Left renal pelvis (tissue), 4 donors: ENCODE data around the gene MPL. TPM values are rescaled to one million over a fixed set of nuclear protein-coding genes. Genes with fewer than 3 reads are reported as not detected.

Experiments used
- DNase-seq, 4 donors: peaks; one replicate each; pipeline ENCODE4 v3.0.0-alpha.2; 2013; ENCODE audit warnings: low read depth in 4 of 4, low spot score in 3 of 4
- polyA plus RNA-seq, 4 donors: library from polyadenylated mRNA; unstranded; fragments of 120-200 nt; gene quantifications; one replicate each; pipeline ENCODE4 v1.2.1, GENCODE V29; 2013; ENCODE audit not compliant: insufficient read length in 4 of 4

Gene MPL
- under 1 TPM; 0.55 to 0.72 (median 0.62) TPM for polyA plus RNA-seq

- no peak for DNase-seq
Measured at GRCh38 chr1:43337588-43337987, at the start of gene MPL. Gene MPL (plus strand): TSS chr1:43337818. CDS start chr1:43337849, 31 bp downstream.

DNA sequence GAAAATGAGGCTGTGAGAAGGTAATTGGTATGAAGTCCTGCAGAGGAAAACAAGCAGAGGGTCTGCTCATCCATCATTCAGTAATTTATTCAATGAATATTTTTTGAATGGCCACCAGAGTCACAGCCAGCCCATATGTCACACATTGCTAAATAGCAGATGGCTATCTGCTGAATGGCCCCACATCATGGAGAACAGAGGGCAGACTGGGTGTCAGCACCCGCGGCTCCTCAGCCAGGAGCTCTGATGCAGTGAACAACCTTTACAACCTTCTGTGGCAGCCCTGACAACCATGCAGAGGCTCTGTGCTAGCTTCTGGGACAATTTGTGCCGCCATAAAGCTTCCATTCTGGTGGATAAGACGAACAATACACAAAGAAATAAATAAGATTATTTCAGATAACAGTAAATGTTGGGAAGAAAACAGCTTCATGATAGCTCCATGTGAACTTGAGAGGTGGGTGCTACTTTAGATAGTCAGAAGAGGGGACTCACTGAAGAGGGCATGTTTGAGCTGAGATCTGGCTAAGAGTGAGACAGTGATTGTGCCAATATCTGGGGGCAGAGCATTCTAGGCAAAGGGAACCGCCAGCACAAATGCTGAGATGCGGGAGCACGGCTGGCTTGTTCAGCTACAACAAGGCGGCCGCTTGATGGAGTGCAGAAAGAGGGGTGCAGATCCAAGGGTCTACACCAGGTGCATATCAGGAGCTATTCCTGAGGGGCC is 49.4 kb upstream of the MPL start:
- DNase-seq: no peak

DNA sequence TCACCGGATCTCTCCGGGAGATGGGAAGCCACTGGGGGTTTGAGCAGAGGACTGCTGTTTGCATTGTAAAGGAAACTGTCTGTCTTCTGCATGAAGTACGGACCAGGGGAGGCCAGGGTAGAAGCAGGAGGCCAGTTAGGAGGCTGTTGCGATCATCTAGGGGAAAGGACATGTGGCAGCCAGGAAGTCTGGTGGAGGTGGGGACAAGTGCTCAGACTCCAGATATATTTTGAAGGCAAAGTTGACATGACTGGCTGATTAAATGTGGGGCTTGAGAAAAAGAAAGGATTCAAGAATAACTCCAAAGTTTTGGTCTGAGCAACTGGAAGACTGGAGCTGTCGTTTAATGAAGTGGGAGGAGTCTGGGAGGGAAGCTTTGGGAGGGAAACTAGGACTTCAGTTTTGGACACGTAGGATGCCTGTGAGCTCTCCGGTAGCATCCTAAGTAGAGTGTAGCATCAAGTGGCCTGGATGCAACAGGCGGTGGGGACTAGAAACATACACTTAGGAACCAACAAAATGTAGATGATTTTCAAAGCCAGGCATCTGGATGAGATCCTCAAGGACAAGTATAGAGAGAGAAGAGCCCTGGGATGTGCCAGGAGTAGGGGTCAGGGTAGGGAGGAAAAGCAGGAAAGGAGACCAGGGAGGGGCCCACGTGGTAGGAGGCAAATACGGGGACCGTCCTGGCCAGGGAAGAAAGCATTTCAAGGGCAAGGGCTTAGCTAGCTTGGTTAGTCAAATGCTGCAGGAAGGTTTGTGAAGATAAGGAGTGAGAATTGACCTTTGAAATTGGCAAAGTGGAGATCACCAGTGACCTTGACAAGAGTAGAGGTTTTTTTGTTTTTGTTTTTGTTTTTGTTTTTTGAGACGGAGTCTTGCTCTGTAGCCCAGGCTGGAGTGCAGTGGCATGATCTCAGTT is 48.6 kb upstream of the MPL start:
- DNase-seq: no peak

GRCh38 chr1:43292216-43292615 is 45.4 kb upstream of the MPL start:
- no peak for DNase-seq

DNA sequence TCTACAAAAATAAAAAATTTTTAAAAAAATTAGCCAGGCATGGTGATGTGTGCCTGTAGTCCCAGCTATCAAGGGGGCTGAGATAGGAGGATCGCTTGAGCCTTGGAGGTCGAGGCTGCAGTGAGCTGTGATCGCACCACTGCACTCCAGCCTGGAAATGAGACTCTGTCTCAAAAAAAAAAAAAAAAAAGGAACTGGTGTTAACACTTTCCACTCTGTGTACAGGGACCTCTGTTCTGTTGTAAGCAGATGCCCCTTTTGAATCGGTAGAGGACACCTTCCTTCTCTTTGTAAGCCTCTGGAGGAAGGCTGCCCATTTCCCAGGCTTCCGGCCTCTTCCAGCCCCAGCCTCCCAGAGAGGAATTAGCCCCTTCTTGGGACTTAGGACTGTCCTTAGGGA is 44.9 kb upstream of the MPL start:
- DNase-seq: no peak

GRCh38 chr1:43293176-43293575 is 44.4 kb upstream of the MPL start:
- no peak for DNase-seq

DNA sequence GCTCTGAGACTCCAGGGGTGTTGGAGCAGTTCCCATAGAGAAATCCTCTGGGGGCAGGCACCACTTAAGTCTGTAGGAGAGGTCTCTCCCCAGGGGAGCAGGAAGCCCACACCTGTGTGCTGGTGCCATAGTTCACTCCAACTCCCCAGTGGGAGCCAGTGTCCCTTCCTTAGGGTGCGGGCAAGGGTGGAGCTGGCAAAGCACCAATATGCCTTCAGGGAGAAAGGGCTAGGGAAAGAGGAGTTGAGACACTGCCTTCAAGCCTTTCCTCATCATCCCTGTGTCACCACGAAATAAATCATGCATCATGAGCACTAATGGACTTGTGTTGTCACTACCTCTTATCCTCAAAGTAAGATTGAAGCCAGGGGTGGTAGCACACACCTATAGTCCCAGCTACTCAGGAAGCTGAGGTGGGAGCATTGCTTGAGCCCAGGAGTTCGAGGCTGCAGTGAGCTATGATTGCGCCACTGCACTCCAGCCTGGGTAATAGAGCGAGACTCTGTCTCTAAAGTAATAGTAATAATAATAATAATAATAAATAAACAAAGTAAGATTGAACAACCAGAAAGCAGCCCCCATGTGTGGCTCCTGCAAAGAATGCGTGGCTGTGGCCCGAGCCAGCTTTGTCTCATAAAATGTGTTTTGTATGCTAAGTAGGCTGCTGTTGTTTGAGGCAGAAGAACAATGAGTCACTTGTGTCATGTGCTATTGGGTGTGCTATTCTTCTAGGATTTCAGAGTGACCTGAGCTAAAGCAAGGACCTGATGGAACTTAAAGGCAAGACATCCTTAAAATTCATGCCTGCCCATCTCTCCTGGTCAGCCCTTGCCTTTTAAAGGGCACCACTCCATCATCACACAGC is 43.5 kb upstream of the MPL start:
- no peak for DNase-seq

DNA sequence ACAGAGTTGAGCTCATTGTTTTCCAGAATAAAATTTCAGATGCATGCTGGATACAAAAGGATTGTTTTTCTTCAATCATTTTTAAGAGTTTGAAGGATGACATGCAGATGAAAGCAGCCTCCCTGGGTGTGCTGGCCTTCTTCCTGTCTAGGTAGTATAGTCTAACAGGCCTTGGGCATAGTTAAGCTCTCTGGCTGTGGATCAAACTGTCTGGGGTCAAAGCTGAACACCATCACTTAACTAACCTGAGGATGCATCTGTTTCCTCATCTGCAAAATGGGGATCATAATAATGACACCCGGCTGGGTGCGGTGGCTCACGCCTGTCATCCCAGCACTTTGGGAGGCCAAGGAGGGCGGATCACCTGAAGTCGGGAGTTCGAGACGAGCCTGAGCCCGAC is 42.9 kb upstream of the MPL start:
- no peak for DNase-seq

- DNase-seq: no peak
Measured at GRCh38 chr1:43296207-43296606, 41.4 kb upstream of the MPL start.

DNA sequence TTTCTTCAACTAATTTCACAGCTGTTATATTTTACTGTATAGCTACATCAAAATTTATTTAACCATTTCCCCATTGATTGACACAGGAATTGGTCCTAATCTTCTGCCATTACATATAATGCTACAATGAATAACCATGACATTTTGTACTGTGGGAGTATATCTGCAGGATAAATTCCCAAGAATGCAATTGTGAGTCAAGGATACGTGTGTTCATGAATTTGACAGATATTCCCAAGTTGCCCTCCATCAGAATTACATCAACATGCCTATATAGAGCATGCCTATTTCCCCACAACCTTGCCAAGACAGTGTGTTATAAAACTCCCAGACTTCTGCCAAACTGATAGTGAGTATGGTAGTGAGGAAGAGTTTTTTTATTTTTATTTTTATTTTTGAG is 39.6 kb upstream of the MPL start:
- DNase-seq: no peak

DNA sequence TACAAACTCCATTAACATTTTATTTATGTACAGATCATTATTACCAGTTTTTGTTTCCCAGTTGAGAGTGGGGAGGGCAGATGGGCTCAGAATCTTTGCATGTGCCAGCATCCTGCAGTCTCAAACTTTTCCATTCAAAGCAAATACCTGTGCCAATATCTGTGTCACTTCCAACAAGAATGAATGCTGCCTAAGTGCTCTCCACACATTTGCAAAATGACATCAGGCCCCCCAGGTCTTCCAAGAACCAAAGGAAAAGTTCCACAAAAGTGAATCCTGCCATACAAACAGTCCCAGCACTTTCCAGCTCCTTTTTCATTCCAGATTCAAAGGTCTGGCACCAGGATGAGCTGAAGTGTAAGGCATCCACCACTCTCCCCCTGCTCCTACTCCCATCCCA is 38.5 kb upstream of the MPL start:
- DNase-seq: no peak

DNA sequence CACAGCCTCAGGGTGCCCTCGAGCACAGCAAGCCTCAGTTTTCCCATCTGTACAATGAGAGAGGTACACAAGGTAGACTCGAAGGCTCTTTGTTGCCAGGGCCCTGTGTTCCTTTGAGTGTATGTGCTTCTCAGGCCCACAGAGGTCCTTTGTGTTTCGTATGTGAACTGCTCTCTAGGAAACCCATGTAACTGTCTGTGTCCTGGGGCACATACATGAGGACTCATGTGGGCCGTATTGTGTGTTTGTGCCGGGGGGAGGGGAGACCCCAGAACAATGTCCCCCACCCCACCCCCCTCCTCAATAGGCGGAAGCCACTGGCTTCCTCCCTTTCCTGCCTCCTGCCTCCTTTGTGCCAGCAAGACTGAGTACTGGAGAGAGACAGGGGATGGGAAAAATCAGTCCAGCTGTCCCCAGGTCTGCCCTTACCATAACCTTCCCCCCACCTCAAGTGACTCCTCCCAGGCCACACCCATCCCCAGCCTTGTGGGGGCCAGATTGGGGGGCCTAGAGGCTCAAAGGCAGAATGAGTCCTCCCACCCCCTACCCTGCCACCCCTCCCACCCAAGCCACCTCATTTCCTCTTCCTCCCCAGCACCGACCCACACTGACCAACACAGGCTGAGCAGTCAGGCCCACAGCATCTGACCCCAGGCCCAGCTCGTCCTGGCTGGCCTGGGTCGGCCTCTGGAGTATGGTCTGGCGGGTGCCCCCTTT is 37.1 kb upstream of the MPL start, which contains the start of gene TIE1:
Gene TIE1, plus strand, starts transcription at position 605 of the 717 bp plus-strand sequence. Its CDS starts 90 bp downstream, at position 695.
- DNase-seq: no peak

- DNase-seq: no peak
Measured at GRCh38 chr1:43302201-43302600, 35.4 kb upstream of the MPL start.

DNA sequence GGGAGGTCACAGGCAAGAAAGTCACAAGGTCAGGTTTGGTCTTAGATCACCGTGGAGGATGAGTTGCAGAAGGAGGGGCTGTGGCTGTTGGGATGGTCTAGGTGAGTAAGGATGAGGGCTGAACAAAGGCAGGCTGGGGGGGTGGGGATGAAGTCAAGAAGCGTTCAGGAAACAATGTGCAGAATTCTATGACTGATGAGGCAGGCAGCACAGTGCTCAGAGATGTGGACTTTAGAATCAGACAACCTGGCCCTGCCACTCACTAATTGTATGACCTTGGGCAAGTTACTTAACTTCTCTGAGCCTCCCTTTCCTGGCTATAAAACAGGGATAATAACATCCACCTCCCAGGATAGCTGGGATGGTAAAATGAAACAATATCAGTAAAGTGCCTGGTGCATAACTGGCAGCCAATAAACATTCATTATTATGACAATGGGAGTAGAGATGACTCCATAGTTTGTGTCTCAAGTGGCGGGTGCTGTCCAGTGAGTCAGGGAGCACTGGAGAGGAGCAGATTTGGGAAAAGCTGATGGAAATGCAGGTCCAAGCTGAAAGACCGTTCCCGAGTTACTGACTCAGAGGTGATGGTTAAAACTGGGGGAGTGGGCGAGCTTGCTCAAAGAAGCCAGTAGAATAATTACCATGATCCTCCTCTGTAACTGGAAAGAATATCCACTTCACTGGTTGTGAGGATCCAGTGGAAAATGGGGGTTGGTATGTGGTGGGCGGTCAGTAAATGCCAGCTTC is 34.7 kb upstream of the MPL start:
- no peak for DNase-seq

GRCh38 chr1:43303471-43304313 is 33.9 kb upstream of the MPL start:
- no peak for DNase-seq

GRCh38 chr1:43304314-43304681 is 33.3 kb upstream of the MPL start:
- DNase-seq: no peak

DNA sequence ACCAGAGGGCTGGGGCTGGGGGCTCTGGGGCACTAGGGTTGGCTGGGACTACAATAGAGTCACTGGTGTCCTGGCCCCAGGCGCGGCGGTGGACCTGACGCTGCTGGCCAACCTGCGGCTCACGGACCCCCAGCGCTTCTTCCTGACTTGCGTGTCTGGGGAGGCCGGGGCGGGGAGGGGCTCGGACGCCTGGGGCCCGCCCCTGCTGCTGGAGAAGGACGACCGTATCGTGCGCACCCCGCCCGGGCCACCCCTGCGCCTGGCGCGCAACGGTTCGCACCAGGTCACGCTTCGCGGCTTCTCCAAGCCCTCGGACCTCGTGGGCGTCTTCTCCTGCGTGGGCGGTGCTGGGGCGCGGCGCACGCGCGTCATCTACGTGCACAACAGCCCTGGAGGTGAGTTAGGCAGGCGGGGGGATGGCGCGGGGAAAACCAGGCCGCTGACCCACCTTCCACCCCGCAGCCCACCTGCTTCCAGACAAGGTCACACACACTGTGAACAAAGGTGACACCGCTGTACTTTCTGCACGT is 32.8 kb upstream of the MPL start:
- DNase-seq: no peak

GRCh38 chr1:43305461-43305860 is 32.2 kb upstream of the MPL start:
- DNase-seq: no peak
